GM18951 (cell line): Measurements from ENCODE around the gene ADO.

Experiments used
- POLR2A ChIP-seq: IDR thresholded peaks from 4 replicates; pipeline ENCODE4 v1.6.1; 2011; ENCODE audit warnings: mild to moderate bottlenecking; ENCODE audit not compliant: insufficient read length, insufficient read depth; ENCODE audit errors: extremely low read depth
- in situ Hi-C: fragments of 300-500 bp; cut with MboI; formaldehyde crosslinking; loops from one replicate; pipeline ENCODE4 v1.12.0; 2022; ENCODE audit warnings: low sequenced_read_pairs, mixed read lengths, inconsistent platforms; ENCODE audit not compliant: unreplicated experiment

Gene ADO

DNA sequence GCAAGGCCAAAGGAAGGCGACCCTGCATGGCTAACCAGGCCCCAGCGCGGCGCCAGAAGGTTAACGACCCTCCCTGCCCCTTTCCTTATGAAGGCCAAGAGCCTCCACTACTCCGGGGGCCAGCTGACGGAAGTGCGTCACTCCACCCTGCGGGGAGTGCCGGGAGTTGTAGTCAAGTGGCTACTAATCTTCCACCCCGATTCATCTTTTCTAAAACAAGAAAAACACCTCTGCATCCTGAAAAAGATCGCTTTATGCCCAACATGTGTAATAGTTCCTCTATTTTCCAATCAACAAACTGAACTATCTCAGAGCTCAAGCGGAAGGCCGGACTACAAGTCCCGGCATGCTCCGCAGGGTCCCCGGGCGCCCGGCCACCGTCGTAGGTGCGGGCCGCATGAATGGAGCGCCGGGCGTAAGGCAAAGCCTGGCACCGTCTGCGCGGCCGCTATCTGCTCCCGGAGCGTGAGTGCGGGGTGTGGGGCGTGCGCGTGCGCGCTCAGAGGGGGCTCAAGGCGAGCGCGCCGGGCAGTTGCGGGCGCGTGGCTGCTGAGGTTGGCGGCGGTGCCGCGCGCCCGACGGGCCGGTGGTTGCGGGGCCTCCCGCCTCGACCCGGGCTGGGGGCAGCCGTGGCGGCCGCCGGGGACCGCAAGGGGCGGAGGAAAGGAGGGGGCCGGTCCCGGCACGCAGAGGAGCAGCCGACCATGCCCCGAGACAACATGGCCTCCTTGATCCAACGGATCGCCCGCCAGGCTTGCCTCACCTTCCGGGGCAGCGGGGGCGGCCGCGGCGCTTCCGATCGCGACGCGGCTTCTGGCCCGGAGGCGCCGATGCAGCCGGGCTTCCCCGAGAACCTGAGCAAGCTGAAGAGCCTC lies at the start of gene ADO:
Gene ADO, plus strand, starts transcription at position 365 of the 875 bp plus-strand sequence. Its CDS starts 340 bp downstream, at position 705.
- peak; percentile 74 for TF ChIP-seq POLR2A
- in situ Hi-C loops = no loop called here

DNA sequence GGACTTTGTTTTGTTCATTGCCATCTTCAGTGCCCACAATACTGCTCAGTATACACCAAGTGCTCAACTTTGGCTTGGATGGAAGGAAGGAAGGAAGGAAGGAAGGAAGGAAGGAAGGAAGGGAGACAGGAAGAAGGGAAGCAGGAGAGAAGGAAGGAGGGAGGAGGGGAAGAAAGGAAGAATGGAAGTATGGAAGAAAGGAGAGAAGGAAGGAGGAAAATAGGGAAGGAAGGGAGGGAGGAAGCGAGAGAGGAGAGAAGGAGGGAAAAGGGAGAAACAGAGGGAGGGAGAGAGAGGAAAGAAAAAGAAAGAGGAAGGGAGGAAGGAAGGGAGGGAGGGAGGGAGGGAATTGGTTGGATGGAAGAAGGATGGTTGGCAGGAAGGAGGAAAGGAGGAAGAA lies 49.6 kb upstream of the ADO start:
- no peak for TF ChIP-seq POLR2A
- in situ Hi-C loops = no loop called here

DNA sequence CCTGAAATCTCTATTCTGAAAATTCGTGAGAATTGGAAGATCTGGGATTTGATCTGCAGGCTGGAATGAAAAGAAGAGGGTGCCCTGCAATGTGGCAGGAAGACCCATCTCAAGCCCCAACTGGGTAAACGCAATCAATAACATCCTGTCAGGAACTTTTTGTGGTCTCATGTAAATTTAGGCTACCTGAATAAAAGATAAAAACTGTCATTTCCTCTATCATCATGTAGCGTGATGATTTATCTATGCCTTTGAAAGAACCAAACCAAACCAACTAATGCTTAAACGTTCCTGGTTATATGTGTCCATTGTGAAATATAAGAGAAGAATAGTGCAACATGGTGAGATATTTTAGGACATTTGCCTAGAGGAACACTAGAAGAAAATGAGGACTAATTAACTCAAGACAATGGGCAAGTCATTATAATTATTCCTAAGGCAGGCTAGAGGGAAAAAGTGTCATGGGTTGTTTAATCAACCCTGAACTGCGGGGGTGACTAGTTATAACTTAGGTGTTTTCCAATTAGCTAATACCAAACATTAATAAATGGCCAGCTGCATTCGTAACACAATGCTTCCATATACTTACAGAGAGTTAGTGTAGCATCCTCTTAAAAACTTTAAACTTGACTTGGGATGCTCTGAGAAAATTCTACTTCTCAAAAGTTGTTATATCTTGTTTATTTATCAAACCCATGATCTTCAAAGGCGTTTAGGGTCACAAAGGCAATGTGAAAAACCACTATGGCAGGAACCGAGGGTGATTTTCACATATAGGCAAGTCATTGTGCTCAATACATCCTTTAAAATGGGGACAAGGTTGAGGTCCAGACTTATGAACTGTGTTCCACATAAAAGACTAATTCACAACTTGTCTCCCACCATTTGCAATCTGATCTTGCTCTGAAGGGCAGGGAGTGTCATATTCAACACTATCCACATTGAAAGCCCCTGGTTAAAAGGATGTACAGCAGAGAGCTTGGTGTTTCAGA lies 48.6 kb upstream of the ADO start:
- TF ChIP-seq POLR2A = no peak
- in situ Hi-C loops = no loop called here

DNA sequence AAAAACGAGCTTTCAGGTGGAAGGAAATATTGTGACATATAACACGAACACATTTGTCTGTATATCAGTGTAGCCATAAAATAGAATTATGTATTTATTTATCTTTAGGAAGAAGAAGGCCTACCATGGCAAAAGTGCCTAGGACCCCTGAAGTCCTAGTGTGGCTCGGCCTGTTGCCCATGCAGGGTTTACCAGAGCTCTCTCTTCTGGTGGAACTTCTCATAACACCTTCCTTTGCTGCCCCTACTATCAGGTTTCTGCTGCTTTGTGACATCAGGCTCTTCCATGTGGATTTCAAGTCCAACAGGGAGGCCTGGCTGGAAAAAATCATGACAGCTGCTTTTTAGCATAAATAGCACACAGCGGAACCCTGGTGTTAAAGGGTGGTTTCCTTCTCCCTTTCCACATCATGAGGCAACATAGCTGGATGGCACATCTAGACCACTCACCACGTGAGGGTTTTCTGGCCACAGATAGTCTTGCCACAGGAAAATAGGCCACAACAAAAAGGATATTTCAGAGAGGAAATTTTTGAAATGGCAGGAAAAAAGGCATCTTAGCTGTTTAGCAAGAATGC lies 44.8 kb upstream of the ADO start:
- no peak for TF ChIP-seq POLR2A
- in situ Hi-C loops = no loop called here

DNA sequence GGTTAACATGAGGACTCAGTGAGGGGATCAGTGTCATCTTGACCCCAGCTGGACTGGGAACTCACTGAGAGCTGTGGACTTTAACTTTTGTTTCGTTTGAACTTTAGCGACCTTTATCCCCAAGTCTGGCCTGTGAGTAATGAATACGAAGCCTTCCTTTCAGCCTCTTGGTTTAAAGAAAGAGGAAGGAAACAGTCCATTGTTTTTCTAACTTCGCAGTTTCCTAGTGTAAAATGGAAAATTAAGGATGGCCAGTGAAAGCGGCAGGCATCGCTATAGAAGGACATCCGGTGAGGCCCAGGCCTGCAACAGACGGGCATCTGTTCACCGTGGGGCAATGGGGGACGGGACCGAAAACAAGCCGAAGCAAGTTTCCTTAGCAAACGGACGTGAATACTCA lies 44.1 kb upstream of the ADO start:
- TF ChIP-seq POLR2A = no peak
- in situ Hi-C loops = no loop called here

DNA sequence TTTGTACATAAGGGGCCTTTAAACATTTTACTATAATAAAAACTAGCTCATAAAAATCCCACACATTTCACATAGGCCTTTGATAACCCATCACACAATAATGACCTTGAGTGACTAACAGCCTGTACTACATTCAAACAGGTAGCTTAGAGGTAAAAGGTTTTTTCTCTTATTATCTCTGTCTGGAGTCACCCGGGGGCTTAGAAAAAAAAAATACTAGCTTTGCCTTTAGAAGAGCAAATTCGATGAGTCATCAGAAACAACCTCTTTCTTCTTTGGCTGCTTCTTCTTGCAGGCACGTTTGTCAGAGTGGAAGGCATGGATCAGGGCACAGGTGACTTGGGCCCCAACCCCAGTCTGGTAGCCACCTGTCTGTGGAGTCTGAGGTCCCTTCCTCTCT lies 43.4 kb upstream of the ADO start:
- in situ Hi-C loops = no loop called here
- TF ChIP-seq POLR2A = no peak

DNA sequence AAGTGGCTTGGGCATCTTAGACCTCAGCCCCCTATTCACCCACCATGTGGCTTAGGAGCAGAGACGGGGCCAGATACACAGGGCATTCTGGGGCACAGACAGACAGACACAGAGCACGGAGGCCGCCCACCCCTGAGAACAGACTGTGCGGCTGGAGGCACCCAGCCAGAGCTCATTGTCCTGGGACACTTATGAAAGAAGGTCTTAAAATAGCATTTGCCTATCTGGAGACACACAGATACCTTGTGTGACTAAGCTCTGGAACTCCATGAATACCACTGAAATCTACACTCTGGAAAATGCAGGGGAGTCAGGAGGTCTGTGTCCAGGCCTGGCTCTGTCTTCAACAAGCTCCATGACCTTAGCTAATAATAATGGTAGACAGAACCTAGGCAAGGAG lies 41.4 kb upstream of the ADO start:
- in situ Hi-C loops = no loop called here
- TF ChIP-seq POLR2A = no peak

DNA sequence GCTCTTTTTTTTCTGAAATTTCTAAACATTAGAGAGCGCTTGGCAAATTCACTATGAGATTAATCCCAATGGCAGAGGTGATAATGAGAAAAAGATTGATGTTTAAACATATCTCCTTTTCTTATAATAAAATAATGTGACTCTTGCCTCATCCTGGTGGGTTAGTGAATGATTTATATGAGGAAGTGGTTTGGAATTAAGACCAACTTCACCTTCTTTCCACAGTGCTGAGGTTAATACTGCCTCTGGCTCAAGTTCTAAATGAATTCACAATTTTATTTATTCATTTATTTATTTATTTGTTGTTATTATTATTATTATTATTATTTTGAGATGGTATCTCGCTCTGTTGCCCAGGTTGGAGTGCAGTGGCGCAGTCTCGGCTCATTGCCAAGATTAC lies 40.5 kb upstream of the ADO start:
- in situ Hi-C loops = no loop called here
- no peak for TF ChIP-seq POLR2A

DNA sequence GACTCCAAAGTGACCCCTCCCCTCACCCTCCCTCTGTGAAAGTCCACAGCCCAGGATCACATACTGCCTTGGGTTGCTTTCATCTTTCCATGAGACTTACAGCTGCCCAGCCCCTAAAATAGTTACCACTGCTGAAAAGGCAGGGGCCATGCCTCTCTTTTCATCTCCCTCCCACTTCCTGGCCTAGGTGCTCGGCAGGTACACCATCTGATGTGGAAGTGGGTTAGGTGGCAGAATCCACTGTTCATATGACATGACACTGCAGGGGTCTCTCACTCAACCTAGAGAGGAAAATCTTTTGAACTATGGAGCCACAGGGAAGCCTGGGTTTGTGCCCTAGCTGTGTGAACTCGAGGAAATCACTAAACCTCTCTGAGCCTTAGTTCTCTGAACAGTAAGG lies 38.8 kb upstream of the ADO start:
- in situ Hi-C loops = no loop called here
- no peak for TF ChIP-seq POLR2A

DNA sequence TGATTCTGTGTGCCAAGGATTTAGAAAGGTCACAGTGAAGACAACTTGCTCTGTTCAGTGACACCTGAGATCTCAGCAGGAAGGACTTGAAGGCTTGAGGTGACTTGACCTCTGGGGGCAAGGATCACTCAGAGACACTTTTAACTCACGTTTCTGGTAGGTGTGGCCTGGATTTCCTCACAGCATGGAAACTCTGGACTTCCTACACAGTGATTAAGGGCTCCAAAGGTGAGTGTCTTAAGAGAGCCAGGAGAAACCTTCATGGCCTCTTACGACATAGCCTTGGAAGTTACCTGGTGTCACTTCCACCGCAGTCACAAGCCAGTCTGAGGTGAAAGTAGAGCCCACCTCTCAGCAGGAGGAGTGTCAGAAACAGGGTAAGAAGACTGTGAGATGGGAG lies 38.1 kb upstream of the ADO start:
- in situ Hi-C loops = no loop called here
- no peak for TF ChIP-seq POLR2A

DNA sequence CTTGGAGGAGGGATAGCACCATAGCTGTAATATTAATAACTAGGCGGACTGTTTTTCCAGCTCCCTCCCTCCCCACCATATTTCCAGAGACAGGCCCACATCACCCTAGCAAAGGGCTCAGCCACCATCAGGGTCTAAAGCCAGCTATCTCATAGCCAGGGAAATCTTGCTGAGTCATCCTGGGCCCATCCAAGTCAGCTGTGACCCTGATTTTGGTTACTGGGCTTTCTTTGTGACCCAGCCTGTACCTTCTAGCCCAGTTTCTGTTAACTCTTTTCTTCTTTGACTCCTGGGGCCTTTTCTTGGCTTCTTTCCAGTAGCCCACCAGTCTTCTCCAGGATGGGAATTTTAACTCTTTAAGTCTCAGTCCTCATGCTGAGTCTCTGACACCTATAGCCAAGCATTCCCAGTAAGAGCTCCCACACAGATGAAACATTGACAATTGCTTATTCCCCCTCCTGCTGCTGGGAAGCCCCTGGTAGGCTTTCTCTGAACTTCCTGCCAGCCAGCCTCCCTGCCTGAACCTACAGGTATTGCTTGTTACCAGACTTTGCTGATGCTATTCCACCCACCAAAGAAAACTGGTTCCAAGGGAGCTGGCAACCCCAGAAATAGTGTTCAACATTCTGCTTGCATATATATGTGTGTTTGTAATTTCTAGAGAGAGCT lies 34.8 kb upstream of the ADO start:
- in situ Hi-C loops = no loop called here
- no peak for TF ChIP-seq POLR2A

DNA sequence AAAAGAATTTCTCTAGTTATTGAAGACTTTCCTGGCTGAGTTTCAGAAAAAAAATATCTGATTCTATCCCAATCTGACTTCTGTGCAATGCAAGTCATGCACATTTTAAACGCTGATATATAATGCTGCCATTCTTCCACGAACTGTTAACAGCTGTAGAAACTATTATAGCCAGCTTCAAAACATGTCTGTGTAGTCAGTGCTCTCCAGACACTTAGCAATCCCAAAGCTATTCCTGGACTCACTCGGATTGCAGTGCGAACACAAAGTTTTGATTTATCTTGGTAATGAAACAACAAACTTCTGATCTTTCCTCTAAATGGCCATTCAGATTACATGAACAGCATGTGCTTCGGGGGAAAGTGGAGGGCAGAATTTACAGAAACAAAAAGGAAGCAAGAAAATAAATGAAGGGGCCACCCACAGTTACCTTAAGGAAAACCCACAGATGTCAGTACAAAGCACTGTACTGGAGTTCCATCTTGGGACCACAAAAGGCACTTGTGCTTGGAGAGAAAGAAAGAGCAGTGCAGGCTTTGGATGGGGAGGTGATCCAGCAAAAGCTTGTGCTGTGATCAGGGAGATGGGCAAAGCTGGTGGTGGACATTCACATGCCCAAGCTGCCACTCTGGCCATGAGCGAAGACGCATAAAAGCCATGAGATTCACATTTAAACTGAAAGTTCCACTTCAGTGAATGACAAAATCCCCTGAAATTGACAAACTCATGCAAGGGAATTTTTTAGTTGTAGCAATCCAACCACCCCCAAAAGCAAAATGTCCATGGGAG lies 32.1 kb upstream of the ADO start:
- no peak for TF ChIP-seq POLR2A
- in situ Hi-C loops = no loop called here
